GM10266 (cell line): ENCODE data around the gene XPO6.

ENCODE experiments used
- DNase-seq: peaks from one replicate; pipeline ENCODE4 v3.0.0; 2012; ENCODE audit errors: extremely low spot score
- CTCF ChIP-seq: IDR thresholded peaks from 2 replicates; pipeline ENCODE4 v1.5.1; 2012; ENCODE audit warnings: mild to moderate bottlenecking, low read depth; ENCODE audit not compliant: control insufficient read depth, insufficient read depth; ENCODE audit errors: missing control alignments

The XPO6 gene

GRCh38 chr16:28104404-28104803 lies 107.4 kb downstream of the XPO6 start:
- no peak for TF ChIP-seq CTCF
- DNase-seq = no peak

GRCh38 chr16:28103516-28104170 lies 108.1 kb downstream of the XPO6 start:
- no peak for DNase-seq
- no peak for TF ChIP-seq CTCF

- no peak for TF ChIP-seq CTCF
- DNase-seq = no peak
Observed at GRCh38 chr16:28101533-28101890, 110.3 kb downstream of the XPO6 start.

- DNase-seq = no peak
- no peak for TF ChIP-seq CTCF
Observed at GRCh38 chr16:28100810-28101532, 110.8 kb downstream of the XPO6 start.

GRCh38 chr16:28098959-28099945 lies 112.5 kb downstream of the XPO6 start:
- TF ChIP-seq CTCF = no peak
- no peak for DNase-seq

GRCh38 chr16:28098171-28098958 lies 113.4 kb downstream of the XPO6 start:
- no peak for TF ChIP-seq CTCF

More at GRCh38 chr16:28098171-28098958, 113.4 kb downstream of the XPO6 start:
- no peak for DNase-seq
